ENCODE measurements around the gene ECSIT.

- TF ChIP-seq POLR2A (IDR thresholded peaks at IDR 0.05; ENCODE audit: low read length) (no peak), GATA1 (IDR thresholded peaks at IDR 0.05; ENCODE audit: low read depth, low read length) (no peak)
These were observed 21.4 kb downstream of the ECSIT start for GRCh38 chr19:11507370-11508078.

Measured in erythroblast (primary cell).